Right atrium auricular region (tissue), 2 donors: ENCODE measurements around the gene PAX5. TPM values are rescaled to one million over a fixed set of nuclear protein-coding genes. Genes with fewer than 3 reads are reported as not detected.
"Not testable (repeated sequence)": the region's sequence is repeated elsewhere in the genome, so short reads cannot be mapped to it uniquely, and the experiment has no call there.

Experiments used
- DNase-seq: peaks from one replicate; pipeline ENCODE4 v3.0.0-alpha.2; 2019; ENCODE audit warnings: low spot score
- H3K27ac ChIP-seq, 2 donors: fragments of 200-600 bp; sonication (generic); 1 replicate in 1 of 2; 2 replicates in 1 of 2; pipeline ENCODE4 v1.5.1; 2016 to 2019
- H3K27me3 ChIP-seq, 2 donors: fragments of 200-600 bp; sonication (generic); one replicate each; pipeline versions ENCODE4 v1.5.1 to v1.6.0; 2017 to 2019
- H3K36me3 ChIP-seq: fragments of 200-600 bp; sonication (generic); one replicate; pipeline ENCODE4 v1.5.1; 2016
- H3K4me1 ChIP-seq, 2 donors: fragments of 200-600 bp; sonication (generic); one replicate each; pipeline versions ENCODE4 v1.5.1 to v1.6.0; 2017 to 2019
- H3K4me3 ChIP-seq, 2 donors: fragments of 200-600 bp; sonication (generic); 1 replicate in 1 of 2; 2 replicates in 1 of 2; pipeline ENCODE4 v1.5.1; 2017 to 2019; ENCODE audit warnings: mild to moderate bottlenecking in 1 of 2, moderate library complexity in 1 of 2
- H3K9me3 ChIP-seq, 2 donors: fragments of 200-600 bp; sonication (generic); one replicate each; pipeline ENCODE4 v1.5.1; 2019
- total RNA-seq, 2 donors: library from RNA; depleted of rRNA; stranded (reverse); fragments of >200 nt; gene quantifications; one replicate each; pipeline ENCODE4 v1.1.0, GENCODE V29; 2016
- TF ChIP-seq, protein P1 (sequence below), 2 donors: fragments of 200-600 bp; sonication (generic); IDR thresholded peaks; one replicate each; pipeline ENCODE4 v1.5.1; 2019; ENCODE audit warnings: antibody characterized with exemption in 2 of 2

The PAX5 gene
- total RNA-seq, 2 donors from 2014 or later: 0.59 TPM; not detected in 1

- Histone ChIP-seq H3K4me1 (no peaks in the 10 kb centered on the region), H3K27me3 (no peaks in the 10 kb centered on the region), H3K36me3 (no peaks in the 10 kb centered on the region), H3K4me3 (no peak overlapping the region), H3K27ac (no peak overlapping the region), H3K9me3 (no peaks in the 10 kb centered on the region)
- TF ChIP-seq, protein P1, sequence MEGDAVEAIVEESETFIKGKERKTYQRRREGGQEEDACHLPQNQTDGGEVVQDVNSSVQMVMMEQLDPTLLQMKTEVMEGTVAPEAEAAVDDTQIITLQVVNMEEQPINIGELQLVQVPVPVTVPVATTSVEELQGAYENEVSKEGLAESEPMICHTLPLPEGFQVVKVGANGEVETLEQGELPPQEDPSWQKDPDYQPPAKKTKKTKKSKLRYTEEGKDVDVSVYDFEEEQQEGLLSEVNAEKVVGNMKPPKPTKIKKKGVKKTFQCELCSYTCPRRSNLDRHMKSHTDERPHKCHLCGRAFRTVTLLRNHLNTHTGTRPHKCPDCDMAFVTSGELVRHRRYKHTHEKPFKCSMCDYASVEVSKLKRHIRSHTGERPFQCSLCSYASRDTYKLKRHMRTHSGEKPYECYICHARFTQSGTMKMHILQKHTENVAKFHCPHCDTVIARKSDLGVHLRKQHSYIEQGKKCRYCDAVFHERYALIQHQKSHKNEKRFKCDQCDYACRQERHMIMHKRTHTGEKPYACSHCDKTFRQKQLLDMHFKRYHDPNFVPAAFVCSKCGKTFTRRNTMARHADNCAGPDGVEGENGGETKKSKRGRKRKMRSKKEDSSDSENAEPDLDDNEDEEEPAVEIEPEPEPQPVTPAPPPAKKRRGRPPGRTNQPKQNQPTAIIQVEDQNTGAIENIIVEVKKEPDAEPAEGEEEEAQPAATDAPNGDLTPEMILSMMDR (IDR thresholded peaks at IDR 0.05): no peak
- DNase-seq: no peak
Observed at GRCh38 chr9:37066139-37066725, 32.2 kb upstream of the PAX5 start.

DNA sequence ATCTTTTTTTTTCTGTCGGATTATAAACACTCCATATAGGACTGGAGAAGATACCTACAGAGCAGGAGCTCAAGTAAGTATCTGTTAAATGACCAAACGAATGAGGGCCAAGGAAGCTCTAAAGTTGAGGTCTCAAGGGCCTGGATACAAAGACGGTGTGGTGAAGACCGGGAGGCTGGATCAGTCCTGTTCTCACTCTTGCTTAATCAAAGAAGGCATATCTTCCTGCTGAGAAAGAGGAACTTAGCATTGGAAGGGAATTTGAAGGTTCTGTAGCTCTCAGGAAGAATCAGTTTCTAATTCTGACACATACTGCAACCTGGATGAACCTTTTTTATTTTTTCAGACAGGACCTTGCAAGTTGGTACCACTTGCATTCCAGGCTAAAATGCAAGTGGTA lies 28.3 kb upstream of the PAX5 start:
- Histone ChIP-seq H3K9me3 (no peaks in the 10 kb centered on the region), H3K36me3 (no peaks in the 10 kb centered on the region), H3K27me3 (no peaks in the 10 kb centered on the region), H3K4me1 (no peaks in the 10 kb centered on the region), H3K27ac (no peak overlapping the region), H3K4me3 (no peak overlapping the region)
- TF ChIP-seq, protein P1 (IDR thresholded peaks at IDR 0.05): no peak
- no peak for DNase-seq

GRCh38 chr9:37061768-37062167 lies 27.7 kb upstream of the PAX5 start:
- Histone ChIP-seq H3K36me3 (no peaks in the 10 kb centered on the region), H3K27me3 (no peaks in the 10 kb centered on the region), H3K4me1 (no peaks in the 10 kb centered on the region), H3K9me3 (no peaks in the 10 kb centered on the region), H3K4me3 (no peak overlapping the region), H3K27ac (no peak overlapping the region)
- no peak for DNase-seq
- TF ChIP-seq, protein P1 (IDR thresholded peaks at IDR 0.05): no peak

- H3K9me3 ChIP-seq: no peaks in the 10 kb centered on the region
- H3K27me3 ChIP-seq: no peaks in the 10 kb centered on the region
- H3K4me1 ChIP-seq: no peaks in the 10 kb centered on the region
- no peak for DNase-seq
- H3K4me3 ChIP-seq: no peak overlapping the region
- no peak overlapping the region for H3K27ac ChIP-seq
- H3K36me3 ChIP-seq: no peaks in the 10 kb centered on the region
- TF ChIP-seq, protein P1 (IDR thresholded peaks at IDR 0.05): no peak
Observed at GRCh38 chr9:37060833-37061232, 26.8 kb upstream of the PAX5 start.

DNA sequence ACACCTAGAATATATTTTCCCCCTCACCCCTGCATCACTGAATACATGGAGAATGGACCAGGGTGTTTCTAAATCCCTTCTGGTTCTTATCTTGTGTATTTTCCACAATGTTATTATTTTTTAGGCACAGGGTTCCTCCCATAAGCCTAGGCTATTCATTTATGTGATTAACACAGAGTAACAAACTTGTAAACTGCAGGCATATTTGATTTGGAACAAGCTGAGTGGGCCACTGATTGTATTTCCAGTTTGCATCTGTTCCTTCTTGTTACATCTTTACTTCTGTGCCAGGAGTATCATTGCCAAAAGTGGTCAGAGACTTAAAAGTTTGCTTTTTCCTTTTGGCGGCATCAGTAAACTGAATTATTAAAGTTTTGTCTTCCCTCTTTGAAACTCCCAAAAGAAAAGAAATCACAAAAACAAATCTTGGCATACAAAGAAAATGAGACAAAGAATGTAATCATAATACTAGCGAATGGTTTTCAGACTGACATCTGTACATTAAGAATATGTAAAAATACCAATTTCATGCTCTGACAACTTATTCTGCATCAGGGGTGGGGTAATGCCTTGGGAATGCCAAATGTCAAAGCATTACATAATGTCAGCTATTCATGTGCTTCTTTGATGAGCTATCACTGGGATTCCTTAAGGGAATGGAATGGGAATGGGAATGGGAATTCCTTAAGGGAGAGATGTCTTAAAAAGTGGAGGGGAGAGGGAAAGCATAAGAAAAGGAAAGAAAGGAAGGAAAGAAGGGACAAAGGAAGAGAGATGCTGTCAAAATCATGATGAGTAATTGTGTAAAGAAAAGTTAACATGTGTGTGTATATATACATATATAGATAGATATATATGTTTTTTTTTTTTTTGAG lies 22.2 kb upstream of the PAX5 start:
- DNase-seq: no peak
- Histone ChIP-seq H3K27me3 (no peaks in the 10 kb centered on the region), H3K36me3 (no peaks in the 10 kb centered on the region), H3K27ac (no peak overlapping the region), H3K4me3 (no peak overlapping the region), H3K9me3 (no peaks in the 10 kb centered on the region), H3K4me1 (no peaks in the 10 kb centered on the region)
- TF ChIP-seq, protein P1 (IDR thresholded peaks at IDR 0.05): no peak

GRCh38 chr9:37054363-37054720 lies 20.3 kb upstream of the PAX5 start:
- not testable (repeated sequence) for H3K27me3 ChIP-seq, H3K9me3 ChIP-seq, H3K36me3 ChIP-seq

More at GRCh38 chr9:37054363-37054720, 20.3 kb upstream of the PAX5 start:
- H3K4me3 ChIP-seq, H3K4me1 ChIP-seq, DNase-seq, H3K27ac ChIP-seq: not testable (repeated sequence)
